Embryonic facial prominence (tissue), 1 donor: ENCODE data around the gene SLC18A3.

Experiments
- DNase-seq: peaks from one replicate; pipeline ENCODE4 v3.0.0-alpha.2; 2016; ENCODE audit errors: extremely low spot score

The SLC18A3 gene

GRCh38 chr10:49611816-49612512, 1.9 kb downstream of the SLC18A3 start:
- DNase-seq, result no peak

GRCh38 chr10:49612513-49613164, 2.5 kb downstream of the SLC18A3 start:
- DNase-seq, result no peak

GRCh38 chr10:49613165-49613881, 3.2 kb downstream of the SLC18A3 start:
- no peak for DNase-seq

- DNase-seq, result no peak
Measured at GRCh38 chr10:49613882-49614241, 3.8 kb downstream of the SLC18A3 start, which contains the start of gene CHAT. TSS of gene CHAT (plus strand) at chr10:49614037. CDS start at chr10:49614190, 153 bp downstream.

GRCh38 chr10:49614242-49615198, 4.4 kb downstream of the SLC18A3 start:
- no peak for DNase-seq

GRCh38 chr10:49615213-49615612, 5.1 kb downstream of the SLC18A3 start:
- DNase-seq, result no peak

GRCh38 chr10:49615721-49616120, 5.6 kb downstream of the SLC18A3 start:
- DNase-seq, result no peak

GRCh38 chr10:49616421-49617101, 6.5 kb downstream of the SLC18A3 start:
- no peak for DNase-seq

- no peak for DNase-seq
Measured at GRCh38 chr10:49617121-49618020, 7.3 kb downstream of the SLC18A3 start.

GRCh38 chr10:49618821-49619220, 8.7 kb downstream of the SLC18A3 start:
- no peak for DNase-seq

GRCh38 chr10:49619613-49620012, 9.5 kb downstream of the SLC18A3 start:
- no peak for DNase-seq

GRCh38 chr10:49620286-49620810, 10.2 kb downstream of the SLC18A3 start:
- DNase-seq, result no peak

- no peak for DNase-seq
Measured at GRCh38 chr10:49620841-49621378, 10.8 kb downstream of the SLC18A3 start.

- DNase-seq, result no peak
Measured at GRCh38 chr10:49621561-49621960, 11.5 kb downstream of the SLC18A3 start.

- DNase-seq, result no peak
Measured at GRCh38 chr10:49622426-49623425, 12.6 kb downstream of the SLC18A3 start.

GRCh38 chr10:49624629-49625028, 14.5 kb downstream of the SLC18A3 start:
- no peak for DNase-seq

GRCh38 chr10:49625411-49625810, 15.3 kb downstream of the SLC18A3 start:
- DNase-seq, result no peak

- DNase-seq, result no peak
Measured at GRCh38 chr10:49627038-49627437, 16.9 kb downstream of the SLC18A3 start.
